Stimulated activated memory B cell treated with anti-CD40 and anti-IgM and Interleukin-4, amounts not matched to agents 10 μg/mL and 1 μg/mL and 100 μg/mL, for 72 hours (primary cell): ENCODE data around the gene HOXD9.

Source experiments
- ATAC-seq: fragments of 150-1000 bp; cut with Tn5 transposase; 2 replicates; pipeline ENCODE4 v1.10.0; 2021
- H3K27ac Mint-ChIP-seq: one replicate; pipeline ENCODE4 v1.8.0; 2022; ENCODE audit warnings: mild to moderate bottlenecking, mixed read lengths
- H3K27me3 Mint-ChIP-seq: one replicate; pipeline ENCODE4 v1.8.0; 2022; ENCODE audit warnings: mixed read lengths
- H3K36me3 Mint-ChIP-seq: one replicate; pipeline ENCODE4 v1.8.0; 2022; ENCODE audit warnings: mixed read lengths
- H3K4me1 Mint-ChIP-seq: one replicate; pipeline ENCODE4 v1.8.0; 2022; ENCODE audit warnings: mixed read lengths
- H3K4me3 Mint-ChIP-seq: one replicate; pipeline ENCODE4 v1.8.0; 2022; ENCODE audit warnings: mild to moderate bottlenecking, moderate library complexity, mixed read lengths
- H3K9me3 Mint-ChIP-seq: one replicate; pipeline ENCODE4 v1.8.0; 2022; ENCODE audit warnings: mixed read lengths

The HOXD9 gene

GRCh38 chr2:176154576-176155252 is 32.2 kb downstream of the HOXD9 start:
- Mint-ChIP-seq H3K9me3 (no peaks in the 10 kb centered on the region), H3K27me3 (peaks cover 93% of the 10 kb centered on the region), H3K4me3 (no peak overlapping the region), H3K4me1 (peaks cover 13% of the 10 kb centered on the region), H3K36me3 (no peaks in the 10 kb centered on the region), H3K27ac (no peak overlapping the region)
- ATAC-seq = no peak

DNA sequence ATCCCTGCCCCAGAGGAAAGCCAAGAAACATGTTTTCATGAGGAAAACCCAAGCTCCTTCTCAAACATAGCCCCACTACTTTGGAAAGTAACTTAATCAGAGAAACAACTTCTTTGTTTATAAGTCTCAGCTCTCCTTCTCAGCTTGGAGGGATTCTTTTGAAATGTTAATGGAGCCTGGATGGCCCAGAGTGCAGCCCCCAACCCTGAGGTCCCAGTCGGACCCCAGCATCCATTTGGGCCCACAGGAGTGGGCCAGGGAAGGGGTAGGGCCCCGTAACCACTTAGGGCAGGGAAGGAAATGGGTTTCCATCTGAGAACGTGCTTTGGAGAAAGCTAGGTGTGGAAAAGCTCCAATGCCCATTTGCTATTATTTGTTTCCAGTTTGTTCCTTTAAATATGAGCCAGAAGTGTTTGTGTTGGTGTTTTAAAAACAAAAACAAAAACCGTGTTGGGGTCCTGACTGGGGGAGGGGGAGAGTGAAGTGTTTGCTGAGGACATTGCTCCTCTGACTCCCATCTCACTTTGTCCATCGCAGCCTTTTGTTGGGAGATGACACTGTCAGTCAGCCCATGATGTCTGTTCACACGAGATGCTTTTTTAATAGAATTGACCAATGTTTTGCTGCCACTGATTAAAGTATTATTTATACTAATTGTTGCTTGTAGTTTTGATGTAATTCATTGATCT is 33.0 kb downstream of the HOXD9 start:
- Mint-ChIP-seq H3K9me3 (no peaks in the 10 kb centered on the region), H3K27me3 (peaks cover 93% of the 10 kb centered on the region)

DNA sequence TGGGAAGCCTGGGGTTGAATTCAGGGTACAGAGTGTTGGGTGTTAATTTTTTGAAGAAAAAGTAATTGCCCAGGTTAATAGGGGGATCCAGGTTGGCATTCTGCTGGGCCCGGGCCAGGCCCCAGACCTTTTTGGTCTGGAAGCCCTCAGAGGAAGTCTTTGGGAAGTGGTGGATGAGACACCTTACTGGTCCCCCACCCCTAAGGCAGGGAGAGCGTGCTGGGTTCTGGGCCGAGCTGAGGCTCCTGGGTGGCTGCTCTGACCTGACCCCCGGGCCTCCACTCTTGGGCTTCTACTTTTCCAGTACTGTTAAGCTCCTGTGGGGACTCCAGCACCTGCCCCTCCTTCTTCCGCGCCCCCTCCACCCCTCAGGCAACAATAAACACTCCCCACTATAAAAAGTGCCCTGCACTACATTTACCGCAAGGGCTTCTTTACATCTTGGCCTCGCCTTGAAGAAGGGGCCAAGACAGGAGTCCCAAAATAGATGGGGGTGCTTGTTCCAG is 33.8 kb downstream of the HOXD9 start:
- Mint-ChIP-seq H3K36me3 (no peaks in the 10 kb centered on the region), H3K27me3 (peaks cover 93% of the 10 kb centered on the region), H3K4me3 (no peak overlapping the region), H3K9me3 (no peaks in the 10 kb centered on the region), H3K27ac (no peak overlapping the region), H3K4me1 (peaks cover 13% of the 10 kb centered on the region)
- ATAC-seq = no peak

More for the DNA sequence above, 33.0 kb downstream of the HOXD9 start:
- Mint-ChIP-seq H3K4me1 (peaks cover 13% of the 10 kb centered on the region), H3K27ac (no peak overlapping the region), H3K4me3 (no peak overlapping the region), H3K36me3 (no peaks in the 10 kb centered on the region)
- ATAC-seq = no peak

DNA sequence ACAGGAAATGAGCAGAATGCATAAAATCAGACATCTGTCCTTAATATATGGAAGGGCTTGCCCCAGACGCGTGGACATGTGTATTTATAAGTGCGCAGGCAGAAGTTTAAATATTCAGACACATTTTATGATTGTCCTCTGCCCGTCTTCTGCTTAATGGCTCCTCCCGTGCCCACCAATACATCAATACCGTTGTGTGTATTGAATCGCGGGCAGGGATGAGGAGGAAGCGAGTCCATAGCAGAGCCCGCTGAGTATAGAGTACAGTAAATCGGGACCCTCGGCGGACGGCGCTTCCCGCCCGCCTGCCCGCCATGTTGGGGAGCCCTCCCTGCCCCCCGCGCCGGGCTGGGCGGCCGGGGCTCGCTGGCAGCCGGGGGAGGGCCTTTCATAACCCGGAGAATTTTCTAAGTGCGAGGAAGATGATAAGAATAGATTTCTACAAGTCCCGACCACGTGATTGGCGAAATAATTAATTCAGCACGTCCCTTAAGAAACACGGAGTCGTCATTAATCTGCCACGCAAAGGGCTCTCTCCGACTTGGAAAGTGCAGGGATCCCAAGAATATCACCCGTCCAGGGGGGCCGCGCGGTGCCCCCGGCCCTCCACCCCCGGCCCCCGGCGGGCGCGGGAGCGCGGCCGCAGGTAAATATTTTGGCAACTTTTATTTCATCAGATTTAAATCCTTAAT is 34.4 kb downstream of the HOXD9 start, which contains the start of gene HOXD3:
HOXD3 (plus strand) TSS at position 501 of the 692 bp plus-strand sequence. CDS start 11,808 bp downstream, outside the sequence.
- H3K27me3 Mint-ChIP-seq = peaks cover 93% of the 10 kb centered on the region
- peaks cover 13% of the 10 kb centered on the region for H3K4me1 Mint-ChIP-seq
- no peaks in the 10 kb centered on the region for H3K36me3 Mint-ChIP-seq
- H3K9me3 Mint-ChIP-seq = no peaks in the 10 kb centered on the region
- no peak within 1 kb of the TSS for H3K27ac Mint-ChIP-seq
- H3K4me3 Mint-ChIP-seq = peak within 1 kb of the TSS; percentile 6
- ATAC-seq = no peak

DNA sequence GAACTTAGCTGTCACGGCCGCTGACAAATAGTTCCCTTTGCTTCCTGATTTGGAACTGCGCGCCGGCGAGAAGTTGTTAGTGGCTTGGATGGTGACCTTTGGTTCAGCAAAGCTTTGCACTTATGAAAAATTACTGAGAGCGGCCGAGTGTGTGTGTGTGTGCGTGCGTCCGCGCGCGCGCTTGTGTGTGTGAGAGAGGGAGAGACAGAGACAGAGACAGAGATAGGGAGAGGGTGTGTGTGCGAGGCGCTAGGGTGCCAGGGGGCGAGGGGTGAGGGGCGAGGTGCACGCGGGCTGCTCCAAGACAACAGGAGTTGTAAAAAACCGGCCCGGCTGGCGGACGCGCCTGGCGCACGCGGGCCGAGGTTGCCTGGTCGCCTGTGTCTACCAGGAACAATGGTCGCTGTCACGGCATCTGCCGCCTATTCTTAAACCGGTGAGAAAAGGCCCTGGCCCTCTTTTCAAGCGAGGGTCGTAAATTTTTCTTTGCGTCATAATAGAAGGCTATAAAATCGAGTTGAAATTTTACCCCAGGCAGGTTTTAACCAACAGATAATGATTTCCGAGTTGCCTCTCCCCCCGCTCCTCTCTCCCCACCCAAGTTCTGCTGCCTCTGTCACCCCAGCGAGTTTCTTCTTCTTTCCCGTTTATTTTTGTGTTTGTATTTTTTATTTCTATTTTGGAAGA is 35.1 kb downstream of the HOXD9 start:
- ATAC-seq = no peak
- no peak overlapping the region for H3K27ac Mint-ChIP-seq

DNA sequence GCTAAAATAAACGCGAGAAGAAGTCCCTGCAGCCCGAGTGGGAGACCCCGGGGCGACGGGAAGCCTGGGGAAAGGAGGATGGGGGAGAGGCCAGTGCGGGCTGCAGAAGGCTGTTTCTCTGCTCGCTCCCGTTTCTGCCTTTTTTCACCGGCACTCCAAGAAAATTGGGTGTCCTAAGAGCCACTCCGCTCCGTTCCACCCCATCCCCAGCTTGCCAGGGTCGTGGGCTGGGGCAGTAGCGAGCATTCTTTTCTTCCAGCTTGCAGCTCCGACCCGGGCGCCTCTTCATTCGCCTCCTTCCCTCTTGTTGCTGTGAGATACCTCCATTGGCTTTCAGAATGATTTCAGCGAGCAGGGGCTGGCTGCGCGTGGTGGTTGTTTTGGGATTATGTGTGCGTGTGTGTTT is 35.7 kb downstream of the HOXD9 start:
- H3K36me3 Mint-ChIP-seq = no peaks in the 10 kb centered on the region
- H3K9me3 Mint-ChIP-seq = no peaks in the 10 kb centered on the region
- H3K27me3 Mint-ChIP-seq = peaks cover 93% of the 10 kb centered on the region
- no peak overlapping the region for H3K4me3 Mint-ChIP-seq
- H3K27ac Mint-ChIP-seq = no peak overlapping the region
- no peak for ATAC-seq
- peaks cover 13% of the 10 kb centered on the region for H3K4me1 Mint-ChIP-seq

More for the DNA sequence above, 35.1 kb downstream of the HOXD9 start:
- H3K4me3 Mint-ChIP-seq = peak overlapping the region; percentile 6
- H3K9me3 Mint-ChIP-seq = no peaks in the 10 kb centered on the region
- H3K4me1 Mint-ChIP-seq = peaks cover 13% of the 10 kb centered on the region
- H3K36me3 Mint-ChIP-seq = no peaks in the 10 kb centered on the region
- peaks cover 93% of the 10 kb centered on the region for H3K27me3 Mint-ChIP-seq

DNA sequence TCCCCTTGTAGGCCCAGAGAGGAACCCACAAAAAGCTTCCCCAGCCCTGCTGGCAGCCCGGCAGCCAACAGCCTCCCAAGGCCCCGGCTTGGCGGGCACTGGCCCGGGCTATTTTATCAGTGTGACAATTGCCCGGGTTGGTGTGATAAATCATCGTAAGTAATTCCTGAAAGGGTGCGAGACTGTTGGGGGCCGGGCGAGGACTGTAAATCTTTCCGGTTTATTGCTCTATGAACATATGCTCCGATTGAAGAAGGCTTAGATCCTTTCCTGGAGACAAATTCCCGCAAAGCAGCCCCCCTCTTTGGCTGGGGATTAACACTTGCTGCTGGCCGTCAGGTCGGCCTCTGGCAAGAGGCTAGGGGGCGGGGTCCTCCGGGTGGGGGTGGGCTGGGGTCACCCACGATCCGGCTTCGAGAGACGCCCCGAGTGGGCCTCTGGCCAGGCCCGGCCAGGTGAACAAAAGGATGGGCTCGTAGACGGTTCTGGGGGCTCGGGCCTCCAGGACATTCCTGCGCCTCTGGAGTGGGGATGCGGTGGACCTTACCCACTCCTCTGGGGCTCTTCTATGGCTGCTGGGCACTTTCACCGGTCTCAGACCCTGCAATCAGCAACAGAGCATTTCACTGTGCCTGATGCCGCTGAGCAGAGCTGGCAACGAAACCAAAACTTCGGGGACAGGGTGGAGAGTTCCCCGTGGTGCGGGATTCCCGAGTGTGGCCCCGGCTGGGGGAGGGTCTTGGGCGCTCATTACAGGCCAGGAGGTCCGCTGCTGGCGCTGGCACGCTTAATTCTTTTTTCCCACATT is 36.5 kb downstream of the HOXD9 start:
- H3K9me3 Mint-ChIP-seq = no peaks in the 10 kb centered on the region
- no peak overlapping the region for H3K27ac Mint-ChIP-seq
- no peak overlapping the region for H3K4me3 Mint-ChIP-seq
- ATAC-seq = no peak
- H3K27me3 Mint-ChIP-seq = peaks cover 93% of the 10 kb centered on the region
- peaks cover 13% of the 10 kb centered on the region for H3K4me1 Mint-ChIP-seq
- no peaks in the 10 kb centered on the region for H3K36me3 Mint-ChIP-seq

DNA sequence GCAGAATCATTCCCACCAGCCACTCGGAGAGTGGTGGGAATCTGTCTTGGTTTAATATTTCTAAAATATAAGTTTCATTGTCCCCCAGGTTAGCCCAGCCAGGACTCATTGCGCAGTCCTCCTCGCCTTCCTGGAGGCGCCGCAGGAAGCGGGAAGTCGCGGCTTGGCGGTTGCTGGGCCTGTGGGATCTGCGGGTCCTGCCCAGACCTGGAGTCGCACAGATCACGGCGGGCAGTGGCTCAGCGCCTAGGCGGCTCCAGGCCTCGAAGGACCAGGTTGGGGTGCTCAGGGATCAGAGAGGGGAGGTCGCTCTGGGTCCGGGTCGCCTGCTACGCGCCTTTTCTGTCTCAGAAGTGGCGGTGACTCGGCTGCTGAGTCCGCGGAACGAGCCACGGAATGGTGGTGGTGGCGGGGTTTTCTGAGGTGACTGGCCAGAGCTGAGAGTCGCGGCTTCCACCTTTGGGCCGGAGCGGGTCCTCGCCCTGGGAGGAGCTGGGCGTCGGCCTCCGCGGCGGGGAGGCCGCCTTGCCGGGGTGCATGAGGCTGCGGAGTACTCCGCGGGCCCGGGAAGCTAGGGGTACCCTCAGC is 37.2 kb downstream of the HOXD9 start:
- H3K27me3 Mint-ChIP-seq = peaks cover 93% of the 10 kb centered on the region
- H3K36me3 Mint-ChIP-seq = no peaks in the 10 kb centered on the region
- no peak overlapping the region for H3K27ac Mint-ChIP-seq
- no peak for ATAC-seq
- peaks cover 2% of the 10 kb centered on the region for H3K9me3 Mint-ChIP-seq
- peaks cover 13% of the 10 kb centered on the region for H3K4me1 Mint-ChIP-seq
- no peak overlapping the region for H3K4me3 Mint-ChIP-seq

GRCh38 chr2:176160251-176160985 is 37.9 kb downstream of the HOXD9 start:
- no peak for ATAC-seq
- Mint-ChIP-seq H3K36me3 (no peaks in the 10 kb centered on the region), H3K27me3 (peaks cover 93% of the 10 kb centered on the region), H3K9me3 (peaks cover 2% of the 10 kb centered on the region), H3K4me1 (peaks cover 13% of the 10 kb centered on the region), H3K27ac (no peak overlapping the region), H3K4me3 (no peak overlapping the region)

DNA sequence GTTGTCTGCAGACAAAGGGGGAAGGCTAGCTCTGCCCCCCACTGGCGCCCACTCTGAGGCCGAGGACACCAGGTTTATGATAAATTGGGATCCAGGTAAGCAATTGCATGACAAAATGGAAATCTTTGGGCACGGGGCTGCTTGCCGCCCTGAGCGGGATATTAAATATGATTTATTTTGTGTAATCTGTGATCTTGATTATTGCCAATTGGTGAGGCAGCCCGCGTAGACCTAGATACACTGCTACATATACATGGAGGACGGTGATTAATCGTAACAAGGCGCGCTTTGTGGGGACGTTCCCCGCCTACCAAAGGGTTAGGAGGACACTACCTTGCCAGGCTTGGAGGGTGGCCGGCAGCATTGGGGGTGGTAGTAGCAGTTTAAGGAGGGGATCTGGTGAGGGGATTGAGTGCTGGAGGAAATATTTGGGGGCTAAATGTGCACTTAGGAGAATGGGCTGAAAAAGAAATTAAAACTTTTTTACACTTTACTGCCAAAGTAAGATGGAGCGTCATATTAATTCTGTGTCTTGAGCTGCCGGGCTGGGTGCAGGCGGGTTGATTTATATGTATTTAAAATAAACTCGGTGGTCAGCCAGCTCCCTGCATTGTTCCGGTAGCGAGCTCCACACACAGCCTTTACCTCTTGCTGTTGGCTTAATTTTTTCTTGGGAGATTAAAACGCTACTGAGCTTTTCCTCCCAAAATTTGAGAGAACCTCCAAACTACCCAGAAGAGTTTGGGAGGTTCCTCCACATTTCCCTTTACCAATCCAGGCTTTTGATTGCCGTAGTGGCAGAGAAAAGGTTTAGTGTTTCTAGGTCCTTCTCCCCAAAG is 38.7 kb downstream of the HOXD9 start:
- Mint-ChIP-seq H3K4me3 (no peak overlapping the region), H3K27ac (no peak overlapping the region), H3K9me3 (peaks cover 2% of the 10 kb centered on the region), H3K4me1 (peaks cover 13% of the 10 kb centered on the region), H3K27me3 (peaks cover 93% of the 10 kb centered on the region), H3K36me3 (no peaks in the 10 kb centered on the region)
- no peak for ATAC-seq

- ATAC-seq = no peak
- no peaks in the 10 kb centered on the region for H3K36me3 Mint-ChIP-seq
- peaks cover 13% of the 10 kb centered on the region for H3K4me1 Mint-ChIP-seq
- H3K27ac Mint-ChIP-seq = no peak overlapping the region
- peaks cover 2% of the 10 kb centered on the region for H3K9me3 Mint-ChIP-seq
- peaks cover 97% of the 10 kb centered on the region for H3K27me3 Mint-ChIP-seq
- H3K4me3 Mint-ChIP-seq = no peak overlapping the region
These were observed 39.5 kb downstream of the HOXD9 start for GRCh38 chr2:176161825-176162626.

- Mint-ChIP-seq H3K4me3 (no peak overlapping the region), H3K36me3 (no peaks in the 10 kb centered on the region), H3K27me3 (peaks cover 97% of the 10 kb centered on the region), H3K4me1 (peaks cover 5% of the 10 kb centered on the region), H3K27ac (no peak overlapping the region), H3K9me3 (peaks cover 2% of the 10 kb centered on the region)
- ATAC-seq = no peak
These were observed 40.6 kb downstream of the HOXD9 start for GRCh38 chr2:176162911-176163671.
